DND-41 (cell line): ENCODE data around the gene TAAR5.
"Not testable (repeated sequence)": the region's sequence is repeated elsewhere in the genome, so short reads cannot be mapped to it uniquely, and the experiment has no call there.

Experiments used
- EZH2 ChIP-seq: IDR thresholded peaks from 3 replicates; pipeline ENCODE4 v1.6.1; 2012; ENCODE audit warnings: borderline replicate concordance, low read depth, mild to moderate bottlenecking, moderate library complexity, low read length, inconsistent platforms; ENCODE audit not compliant: severe bottlenecking
- TF ChIP-seq, protein P1 (sequence below): IDR thresholded peaks from 2 replicates; pipeline ENCODE4 v1.5.1; 2012; ENCODE audit warnings: borderline replicate concordance, low read length, moderate library complexity, mild to moderate bottlenecking; ENCODE audit not compliant: poor library complexity, severe bottlenecking; ENCODE audit errors: extremely low read depth

DNA sequence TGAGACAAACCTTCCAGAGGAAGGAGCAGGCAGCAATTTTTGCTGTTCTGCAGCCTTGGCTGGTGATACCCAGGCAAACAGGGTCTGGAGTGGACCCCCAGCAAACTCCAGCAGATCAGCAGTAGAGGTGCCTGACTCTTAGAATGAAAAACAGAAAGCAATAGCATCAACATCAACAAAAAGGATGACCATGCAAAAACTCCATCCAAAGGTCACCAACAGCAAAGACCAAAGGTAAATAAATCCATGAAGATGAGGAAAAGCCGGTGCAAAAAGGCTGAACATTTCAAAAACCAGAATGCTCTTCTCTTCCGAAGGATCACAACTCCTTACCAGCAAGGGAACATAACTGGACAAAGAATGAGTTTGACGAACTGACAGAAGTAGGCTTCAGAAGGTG, 46.4 kb upstream of the TAAR5 start:
- TF ChIP-seq, protein P1, sequence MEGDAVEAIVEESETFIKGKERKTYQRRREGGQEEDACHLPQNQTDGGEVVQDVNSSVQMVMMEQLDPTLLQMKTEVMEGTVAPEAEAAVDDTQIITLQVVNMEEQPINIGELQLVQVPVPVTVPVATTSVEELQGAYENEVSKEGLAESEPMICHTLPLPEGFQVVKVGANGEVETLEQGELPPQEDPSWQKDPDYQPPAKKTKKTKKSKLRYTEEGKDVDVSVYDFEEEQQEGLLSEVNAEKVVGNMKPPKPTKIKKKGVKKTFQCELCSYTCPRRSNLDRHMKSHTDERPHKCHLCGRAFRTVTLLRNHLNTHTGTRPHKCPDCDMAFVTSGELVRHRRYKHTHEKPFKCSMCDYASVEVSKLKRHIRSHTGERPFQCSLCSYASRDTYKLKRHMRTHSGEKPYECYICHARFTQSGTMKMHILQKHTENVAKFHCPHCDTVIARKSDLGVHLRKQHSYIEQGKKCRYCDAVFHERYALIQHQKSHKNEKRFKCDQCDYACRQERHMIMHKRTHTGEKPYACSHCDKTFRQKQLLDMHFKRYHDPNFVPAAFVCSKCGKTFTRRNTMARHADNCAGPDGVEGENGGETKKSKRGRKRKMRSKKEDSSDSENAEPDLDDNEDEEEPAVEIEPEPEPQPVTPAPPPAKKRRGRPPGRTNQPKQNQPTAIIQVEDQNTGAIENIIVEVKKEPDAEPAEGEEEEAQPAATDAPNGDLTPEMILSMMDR, result not testable (repeated sequence)
- not testable (repeated sequence) for TF ChIP-seq EZH2
